ENCODE measurements around the gene TSC22D3. TPM values are rescaled to one million over a fixed set of nuclear protein-coding genes. Genes with fewer than 3 reads are reported as not detected.

TSC22D3 gene
- polyA plus RNA-seq, 1 of the 3 experiments (the other 2 are of a cell fraction), result 9.2 TPM

DNA sequence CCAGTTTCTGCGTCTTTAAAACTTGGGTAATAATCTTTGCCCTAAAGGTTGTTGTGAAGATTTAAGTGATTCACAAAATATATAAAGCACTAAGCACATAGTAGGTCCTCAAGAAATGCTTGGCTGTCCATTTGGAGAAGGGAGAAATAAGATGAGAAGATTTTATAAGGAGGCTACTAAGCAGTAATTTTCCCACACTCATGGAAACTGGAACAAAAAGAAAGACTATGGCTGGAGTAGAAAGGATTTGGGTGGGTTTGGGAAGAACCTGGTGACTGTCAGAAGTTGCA lies 100.3 kb downstream of the TSC22D3 start (continued):
- TF ChIP-seq TCF12 (IDR thresholded peaks at IDR 0.05), result no peak

DNA sequence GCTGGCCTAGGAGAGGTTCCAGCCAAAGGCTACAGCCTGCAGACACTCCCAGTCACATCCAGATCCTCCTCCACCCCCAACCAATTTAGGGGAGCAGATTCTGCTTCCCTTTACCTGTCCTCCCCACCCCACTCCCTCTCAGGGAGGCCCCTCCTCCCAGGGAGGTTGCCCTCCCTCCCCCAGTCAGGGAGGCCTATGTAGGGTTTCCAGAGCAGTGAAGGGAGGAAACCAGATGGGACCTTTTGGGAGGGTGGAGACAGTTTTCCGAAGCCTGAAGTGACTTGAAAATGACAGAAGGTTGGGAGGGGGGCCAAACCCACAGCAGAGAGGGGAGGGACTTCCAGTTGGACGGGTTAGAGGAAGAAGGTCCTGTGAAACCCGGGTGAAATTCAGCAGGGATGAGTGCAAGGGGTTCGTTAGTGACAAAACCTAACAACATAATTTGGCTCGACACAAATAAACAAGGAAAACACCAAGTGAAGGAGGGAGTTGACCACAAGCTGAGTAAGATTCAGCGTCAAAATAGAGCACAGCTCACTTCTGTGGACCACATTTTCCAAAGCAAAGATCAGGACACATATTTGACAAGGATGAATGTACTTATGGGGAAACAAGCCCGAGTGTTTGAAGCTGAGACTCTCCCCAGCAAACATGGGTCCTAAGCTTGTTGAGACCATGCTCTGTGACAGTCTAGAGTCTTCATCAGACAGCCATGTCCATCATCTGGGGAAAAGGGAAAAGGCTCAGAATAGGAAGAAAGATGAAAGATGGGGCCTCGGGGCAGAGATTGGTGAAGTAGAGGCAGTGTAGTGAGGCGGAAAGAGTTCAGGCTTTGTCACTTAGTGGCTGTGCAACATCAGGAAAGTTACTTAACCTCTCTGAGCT lies 100.9 kb downstream of the TSC22D3 start:
- H3K27ac ChIP-seq (ENCODE audit: low read depth in 2 of 2, low read length in 1 of 2), result no peak overlapping the region
- no peak overlapping the region for H3K4me2 ChIP-seq
- no peaks in the 10 kb centered on the region for H3K4me1 ChIP-seq (ENCODE audit: control insufficient read depth in 1 of 2, insufficient read depth in 2 of 2, low read depth in 1 of 2, low read length in 1 of 2)
- H3K9me2 ChIP-seq, result no peaks in the 10 kb centered on the region
- ChIA-PET POLR2A (no interaction called here), CTCF (interaction anchor here (1.2 to 2.9 kb wide), 3 partner anchors 10 to 103 kb away, joined by 6 to 14 read pairs (median 7); partner anchors contain the start of gene NCBP2L)
- DNase-seq, result no peak
- no peaks in the 10 kb centered on the region for H3K79me2 ChIP-seq (ENCODE audit: insufficient read depth)
- H3F3A ChIP-seq (replicated peaks; ENCODE audit: insufficient read depth), result no peaks in the 10 kb centered on the region
- peaks cover 34% of the 10 kb centered on the region for H3K27me3 ChIP-seq (ENCODE audit: insufficient read depth)
- 41% methylated on average over 9 of the region's 9 CpGs for WGBS (ENCODE audit: low lambda C conversion rate)
- H4K20me1 ChIP-seq (ENCODE audit: insufficient read depth), result no peaks in the 10 kb centered on the region
- H3K4me3 ChIP-seq (ENCODE audit: low read depth in 2 of 2, low read length in 1 of 2), result no peak overlapping the region
- no peaks in the 10 kb centered on the region for H3K36me3 ChIP-seq (replicated peaks in 1 of 2; ENCODE audit: control insufficient read depth in 1 of 2, insufficient read depth in 2 of 2, low read length in 1 of 2)
- H3K9ac ChIP-seq, result no peak overlapping the region
- H3K9me3 ChIP-seq, result no peaks in the 10 kb centered on the region
- TF ChIP-seq, protein P1, sequence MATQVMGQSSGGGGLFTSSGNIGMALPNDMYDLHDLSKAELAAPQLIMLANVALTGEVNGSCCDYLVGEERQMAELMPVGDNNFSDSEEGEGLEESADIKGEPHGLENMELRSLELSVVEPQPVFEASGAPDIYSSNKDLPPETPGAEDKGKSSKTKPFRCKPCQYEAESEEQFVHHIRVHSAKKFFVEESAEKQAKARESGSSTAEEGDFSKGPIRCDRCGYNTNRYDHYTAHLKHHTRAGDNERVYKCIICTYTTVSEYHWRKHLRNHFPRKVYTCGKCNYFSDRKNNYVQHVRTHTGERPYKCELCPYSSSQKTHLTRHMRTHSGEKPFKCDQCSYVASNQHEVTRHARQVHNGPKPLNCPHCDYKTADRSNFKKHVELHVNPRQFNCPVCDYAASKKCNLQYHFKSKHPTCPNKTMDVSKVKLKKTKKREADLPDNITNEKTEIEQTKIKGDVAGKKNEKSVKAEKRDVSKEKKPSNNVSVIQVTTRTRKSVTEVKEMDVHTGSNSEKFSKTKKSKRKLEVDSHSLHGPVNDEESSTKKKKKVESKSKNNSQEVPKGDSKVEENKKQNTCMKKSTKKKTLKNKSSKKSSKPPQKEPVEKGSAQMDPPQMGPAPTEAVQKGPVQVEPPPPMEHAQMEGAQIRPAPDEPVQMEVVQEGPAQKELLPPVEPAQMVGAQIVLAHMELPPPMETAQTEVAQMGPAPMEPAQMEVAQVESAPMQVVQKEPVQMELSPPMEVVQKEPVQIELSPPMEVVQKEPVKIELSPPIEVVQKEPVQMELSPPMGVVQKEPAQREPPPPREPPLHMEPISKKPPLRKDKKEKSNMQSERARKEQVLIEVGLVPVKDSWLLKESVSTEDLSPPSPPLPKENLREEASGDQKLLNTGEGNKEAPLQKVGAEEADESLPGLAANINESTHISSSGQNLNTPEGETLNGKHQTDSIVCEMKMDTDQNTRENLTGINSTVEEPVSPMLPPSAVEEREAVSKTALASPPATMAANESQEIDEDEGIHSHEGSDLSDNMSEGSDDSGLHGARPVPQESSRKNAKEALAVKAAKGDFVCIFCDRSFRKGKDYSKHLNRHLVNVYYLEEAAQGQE (IDR thresholded peaks at IDR 0.05; ENCODE audit: low read depth, low read length), result no peak
- TF ChIP-seq CHD2 (IDR thresholded peaks at IDR 0.05; ENCODE audit: low read length, partially characterized antibody), result no peak
- TF ChIP-seq RCOR1 (IDR thresholded peaks at IDR 0.05; ENCODE audit: low read length), result no peak
- TF ChIP-seq JUND (IDR thresholded peaks at IDR 0.05), result no peak
- TF ChIP-seq, protein P2, sequence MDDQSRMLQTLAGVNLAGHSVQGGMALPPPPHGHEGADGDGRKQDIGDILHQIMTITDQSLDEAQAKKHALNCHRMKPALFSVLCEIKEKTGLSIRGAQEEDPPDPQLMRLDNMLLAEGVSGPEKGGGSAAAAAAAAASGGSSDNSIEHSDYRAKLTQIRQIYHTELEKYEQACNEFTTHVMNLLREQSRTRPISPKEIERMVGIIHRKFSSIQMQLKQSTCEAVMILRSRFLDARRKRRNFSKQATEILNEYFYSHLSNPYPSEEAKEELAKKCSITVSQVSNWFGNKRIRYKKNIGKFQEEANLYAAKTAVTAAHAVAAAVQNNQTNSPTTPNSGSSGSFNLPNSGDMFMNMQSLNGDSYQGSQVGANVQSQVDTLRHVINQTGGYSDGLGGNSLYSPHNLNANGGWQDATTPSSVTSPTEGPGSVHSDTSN (IDR thresholded peaks at IDR 0.05), result no peak
- no peak for TF ChIP-seq MEF2A (IDR thresholded peaks at IDR 0.05; ENCODE audit: borderline replicate concordance, low read depth)
- TF ChIP-seq SMC3 (IDR thresholded peaks at IDR 0.05; ENCODE audit: low read depth, low read length), result no peak
- no peak for TF ChIP-seq SIN3A (IDR thresholded peaks at IDR 0.05; ENCODE audit: borderline replicate concordance, low read depth, low read length)
- TF ChIP-seq FOXM1 (IDR thresholded peaks at IDR 0.05; ENCODE audit: low read depth), result no peak
- no peak for TF ChIP-seq RXRA (IDR thresholded peaks at IDR 0.05; ENCODE audit: borderline replicate concordance, low read depth)
- TF ChIP-seq, protein P3, sequence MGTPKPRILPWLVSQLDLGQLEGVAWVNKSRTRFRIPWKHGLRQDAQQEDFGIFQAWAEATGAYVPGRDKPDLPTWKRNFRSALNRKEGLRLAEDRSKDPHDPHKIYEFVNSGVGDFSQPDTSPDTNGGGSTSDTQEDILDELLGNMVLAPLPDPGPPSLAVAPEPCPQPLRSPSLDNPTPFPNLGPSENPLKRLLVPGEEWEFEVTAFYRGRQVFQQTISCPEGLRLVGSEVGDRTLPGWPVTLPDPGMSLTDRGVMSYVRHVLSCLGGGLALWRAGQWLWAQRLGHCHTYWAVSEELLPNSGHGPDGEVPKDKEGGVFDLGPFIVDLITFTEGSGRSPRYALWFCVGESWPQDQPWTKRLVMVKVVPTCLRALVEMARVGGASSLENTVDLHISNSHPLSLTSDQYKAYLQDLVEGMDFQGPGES (IDR thresholded peaks at IDR 0.05; ENCODE audit: low read depth, low read length), result no peak
- no peak for TF ChIP-seq YY1 (IDR thresholded peaks at IDR 0.05; ENCODE audit: low read depth)
- TF ChIP-seq RFX5 (IDR thresholded peaks at IDR 0.05; ENCODE audit: low read length), result no peak
- TF ChIP-seq EZH2phosphoT487 (IDR thresholded peaks at IDR 0.05; ENCODE audit: borderline replicate concordance, low read depth), result no peak
- no peak for TF ChIP-seq MXI1 (IDR thresholded peaks at IDR 0.05; ENCODE audit: low read depth, low read length)
- TF ChIP-seq TAF1 (IDR thresholded peaks at IDR 0.05; ENCODE audit: borderline replicate concordance, low read depth, low read length), result no peak
- TF ChIP-seq, protein P4, sequence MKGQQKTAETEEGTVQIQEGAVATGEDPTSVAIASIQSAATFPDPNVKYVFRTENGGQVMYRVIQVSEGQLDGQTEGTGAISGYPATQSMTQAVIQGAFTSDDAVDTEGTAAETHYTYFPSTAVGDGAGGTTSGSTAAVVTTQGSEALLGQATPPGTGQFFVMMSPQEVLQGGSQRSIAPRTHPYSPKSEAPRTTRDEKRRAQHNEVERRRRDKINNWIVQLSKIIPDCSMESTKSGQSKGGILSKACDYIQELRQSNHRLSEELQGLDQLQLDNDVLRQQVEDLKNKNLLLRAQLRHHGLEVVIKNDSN (IDR thresholded peaks at IDR 0.05; ENCODE audit: borderline replicate concordance, low read depth), result no peak
- no peak overlapping the region for H2AFZ ChIP-seq (ENCODE audit: low read depth)

All from SK-N-SH (cell line).